Stimulated activated naive B cell treated with anti-CD40 and anti-IgM and Interleukin-4, amounts not matched to agents 10 μg/mL and 1 μg/mL and 100 μg/mL, for 72 hours (primary cell): ENCODE measurements around the gene SUPT6H.
"Not testable (repeated sequence)": the region's sequence is repeated elsewhere in the genome, so short reads cannot be mapped to it uniquely, and the experiment has no call there.

Experiments used
- ATAC-seq, 2 donors: fragments of 150-1000 bp; cut with Tn5 transposase; replicated peaks; 2 replicates each; pipeline ENCODE4 v1.10.0; 2021; ENCODE audit warnings: moderate library complexity in 1 of 2
- DNase-seq: peaks from one replicate; pipeline ENCODE4 v3.0.0; 2021
- H3K27ac Mint-ChIP-seq: one replicate; pipeline ENCODE4 v1.8.0; 2022; ENCODE audit warnings: mild to moderate bottlenecking, mixed read lengths
- H3K27me3 Mint-ChIP-seq, 2 donors: one replicate each; pipeline ENCODE4 v1.8.0; 2022; ENCODE audit warnings: mixed read lengths in 2 of 2
- H3K36me3 Mint-ChIP-seq, 2 donors: one replicate each; pipeline ENCODE4 v1.8.0; 2022; ENCODE audit warnings: mixed read lengths in 2 of 2, mild to moderate bottlenecking in 1 of 2
- H3K4me1 Mint-ChIP-seq, 2 donors: one replicate each; pipeline ENCODE4 v1.8.0; 2022; ENCODE audit warnings: mixed read lengths in 2 of 2, mild to moderate bottlenecking in 1 of 2
- H3K4me3 Mint-ChIP-seq, 2 donors: one replicate each; pipeline ENCODE4 v1.8.0; 2022; ENCODE audit warnings: mild to moderate bottlenecking in 2 of 2, mixed read lengths in 2 of 2, moderate library complexity in 1 of 2
- H3K9me3 Mint-ChIP-seq, 2 donors: one replicate each; pipeline ENCODE4 v1.8.0; 2022; ENCODE audit warnings: mixed read lengths in 2 of 2, mild to moderate bottlenecking in 1 of 2

Gene SUPT6H

GRCh38 chr17:28735913-28736769, 74.1 kb downstream of the SUPT6H start:
- H3K27ac Mint-ChIP-seq, DNase-seq, H3K27me3 Mint-ChIP-seq, ATAC-seq, H3K4me3 Mint-ChIP-seq, H3K9me3 Mint-ChIP-seq: not testable (repeated sequence)
- peaks cover 56 to 93% of the 10 kb centered on the region in 2 donors for H3K4me1 Mint-ChIP-seq
- H3K36me3 Mint-ChIP-seq = peaks cover 48 to 50% of the 10 kb centered on the region in 2 donors

- peaks cover 64 to 96% of the 10 kb centered on the region in 2 donors for H3K4me1 Mint-ChIP-seq
Observed at GRCh38 chr17:28737316-28737715, 75.3 kb downstream of the SUPT6H start.

GRCh38 chr17:28737770-28738679, 76.0 kb downstream of the SUPT6H start:
- Mint-ChIP-seq H3K36me3 (peaks cover 55 to 61% of the 10 kb centered on the region in 2 donors), H3K4me3 (peak overlapping the region; percentile 85), H3K9me3 (peaks cover 0 to 4% of the 10 kb centered on the region in 2 donors), H3K27ac (peak overlapping the region; percentile 98), H3K4me1 (peaks cover 63 to 96% of the 10 kb centered on the region in 2 donors), H3K27me3 (no peaks in the 10 kb centered on the region)
- ATAC-seq (peak; percentile 74 to 77), DNase-seq (peak; percentile 89)

More at GRCh38 chr17:28737316-28737715, 75.3 kb downstream of the SUPT6H start:
- Mint-ChIP-seq H3K4me3 (peak overlapping the region; percentile 85), H3K27ac (peak overlapping the region; percentile 98), H3K36me3 (peaks cover 53 to 59% of the 10 kb centered on the region in 2 donors), H3K27me3 (no peaks in the 10 kb centered on the region), H3K9me3 (peaks cover 0 to 4% of the 10 kb centered on the region in 2 donors)
- ATAC-seq (no peak), DNase-seq (no peak)

- H3K27ac Mint-ChIP-seq = peak overlapping the region; percentile 98
- DNase-seq (peak; percentile 91), ATAC-seq (peak; percentile 61 to 62)
- H3K27me3 Mint-ChIP-seq = no peaks in the 10 kb centered on the region
- H3K4me1 Mint-ChIP-seq = peaks cover 59 to 93% of the 10 kb centered on the region in 2 donors
- H3K9me3 Mint-ChIP-seq = peaks cover 0 to 4% of the 10 kb centered on the region in 2 donors
- peaks cover 53 to 62% of the 10 kb centered on the region in 2 donors for H3K36me3 Mint-ChIP-seq
- peak overlapping the region; percentile 85 for H3K4me3 Mint-ChIP-seq
Observed at GRCh38 chr17:28738680-28739384, 76.8 kb downstream of the SUPT6H start.

GRCh38 chr17:28740406-28741357, 78.7 kb downstream of the SUPT6H start:
- ATAC-seq = no peak
- Mint-ChIP-seq H3K36me3 (peaks cover 54 to 62% of the 10 kb centered on the region in 2 donors), H3K4me1 (peaks cover 45 to 84% of the 10 kb centered on the region in 2 donors), H3K27ac (peak overlapping the region; percentile 97), H3K27me3 (no peaks in the 10 kb centered on the region), H3K9me3 (peaks cover 0 to 4% of the 10 kb centered on the region in 2 donors), H3K4me3 (peak overlapping the region; percentile 91 to 95)
- DNase-seq = no peak

- Mint-ChIP-seq H3K4me3 (peak overlapping the region; percentile 91 to 95), H3K4me1 (peaks cover 50 to 86% of the 10 kb centered on the region in 2 donors), H3K9me3 (peaks cover 0 to 4% of the 10 kb centered on the region in 2 donors), H3K36me3 (peaks cover 59 to 71% of the 10 kb centered on the region in 2 donors), H3K27me3 (no peaks in the 10 kb centered on the region), H3K27ac (peak overlapping the region; percentile 97)
- ATAC-seq (peak; percentile 20 to 22), DNase-seq (peak; percentile 73)
Observed at GRCh38 chr17:28741358-28742349, 79.6 kb downstream of the SUPT6H start.

- DNase-seq (peak; percentile 92), ATAC-seq (peak; percentile 68 to 74)
- peak within 1 kb of the TSS; percentile 93 to 95 for H3K4me3 Mint-ChIP-seq
- H3K27ac Mint-ChIP-seq = peak within 1 kb of the TSS; percentile 97
- peaks cover 0 to 3% of the 10 kb centered on the region in 2 donors for H3K9me3 Mint-ChIP-seq
- peaks cover 49 to 87% of the 10 kb centered on the region in 2 donors for H3K4me1 Mint-ChIP-seq
- H3K27me3 Mint-ChIP-seq = no peaks in the 10 kb centered on the region
- peaks cover 60 to 73% of the 10 kb centered on the region in 2 donors for H3K36me3 Mint-ChIP-seq
Observed at GRCh38 chr17:28743243-28744103, 81.5 kb downstream of the SUPT6H start, which contains the start of gene TRAF4. TSS of gene TRAF4 (plus strand) at chr17:28744011. CDS start at chr17:28744113, 102 bp downstream.

- ATAC-seq = peak; percentile 13 to 33
- Mint-ChIP-seq H3K4me3 (peak overlapping the region; percentile 93 to 95), H3K9me3 (peaks cover 0 to 2% of the 10 kb centered on the region in 2 donors), H3K27me3 (no peaks in the 10 kb centered on the region), H3K27ac (peak overlapping the region; percentile 94), H3K36me3 (peaks cover 68 to 74% of the 10 kb centered on the region in 2 donors), H3K4me1 (peaks cover 51 to 87% of the 10 kb centered on the region in 2 donors)
- DNase-seq = no peak
Observed at GRCh38 chr17:28744104-28744971, 82.3 kb downstream of the SUPT6H start.

GRCh38 chr17:28744972-28745785, 83.2 kb downstream of the SUPT6H start:
- Mint-ChIP-seq H3K27me3 (no peaks in the 10 kb centered on the region), H3K4me1 (peaks cover 49 to 85% of the 10 kb centered on the region in 2 donors), H3K4me3 (peak overlapping the region; percentile 93 to 95), H3K36me3 (peaks cover 64 to 72% of the 10 kb centered on the region in 2 donors), H3K27ac (peak overlapping the region; percentile 94), H3K9me3 (no peaks in the 10 kb centered on the region)
- ATAC-seq = no peak
- DNase-seq = no peak
